ENCODE measurements around the gene TLE4. TPM values are rescaled to one million over a fixed set of nuclear protein-coding genes. Genes with fewer than 3 reads are reported as not detected.

TLE4 gene
- polyA plus RNA-seq, 1 experiment = 154 TPM

- H3K27me3 ChIP-seq (ENCODE audit: control insufficient read depth, insufficient read depth, low read length) = no peaks in the 10 kb centered on the region
- no peaks in the 10 kb centered on the region for H3K36me3 ChIP-seq (ENCODE audit: control insufficient read depth, insufficient read depth, low read length)
- no peak for DNase-seq (ENCODE audit: low read depth)
- ChIA-PET CTCF (interaction anchor here (0.7 to 1.4 kb wide), 2 partner anchors 443 to 1075 kb away, joined by 4 to 5 read pairs; no protein-coding TSS in a partner anchor), POLR2A (interaction anchor here (0.6 to 1.5 kb wide), 9 partner anchors 39 to 1275 kb away, joined by 3 to 7 read pairs (median 4); partner anchors contain the start of gene PSAT1)
- TF ChIP-seq CTCF (IDR thresholded peaks at IDR 0.05; ENCODE audit: insufficient read depth, low read depth, low read length) = no peak
- peak overlapping the region; percentile 87 for H3K4me3 ChIP-seq (ENCODE audit: low read depth, low read length)
Observed at GRCh38 chr9:79572032-79572607, 355 bp downstream of the TLE4 start.

GRCh38 chr9:79572608-79573411 lies 1.0 kb downstream of the TLE4 start:
- POLR2A ChIA-PET = interaction anchor here (0.6 to 1.5 kb wide), 7 partner anchors 44 to 814 kb away, joined by 3 to 7 read pairs (median 6); no protein-coding TSS in a partner anchor
- TF ChIP-seq CTCF (IDR thresholded peaks at IDR 0.05; ENCODE audit: insufficient read depth, low read depth, low read length) = no peak
- no peak for DNase-seq (ENCODE audit: low read depth)
- Histone ChIP-seq H3K4me3 (ENCODE audit: low read depth, low read length) (peak overlapping the region; percentile 87), H3K27me3 (ENCODE audit: control insufficient read depth, insufficient read depth, low read length) (no peaks in the 10 kb centered on the region), H3K36me3 (ENCODE audit: control insufficient read depth, insufficient read depth, low read length) (no peaks in the 10 kb centered on the region)
- CTCF ChIA-PET = interaction anchor here (0.7 to 1.2 kb wide), 2 partner anchors 529 to 1076 kb away, joined by 3 to 4 read pairs; no protein-coding TSS in a partner anchor

- H3K4me3 ChIP-seq (ENCODE audit: low read depth, low read length) = peak overlapping the region; percentile 87
- DNase-seq (ENCODE audit: low read depth) = no peak
- POLR2A ChIA-PET = interaction anchor here (0.6 to 0.7 kb wide), 3 partner anchors 43 to 815 kb away, joined by 3 to 6 read pairs (median 4); no protein-coding TSS in a partner anchor
- TF ChIP-seq CTCF (IDR thresholded peaks at IDR 0.05; ENCODE audit: insufficient read depth, low read depth, low read length) = no peak
- CTCF ChIA-PET = interaction anchor here (1.2 kb wide), 2 partner anchors 10 to 528 kb away, joined by 3 read pairs; no protein-coding TSS in a partner anchor
- no peaks in the 10 kb centered on the region for H3K36me3 ChIP-seq (ENCODE audit: control insufficient read depth, insufficient read depth, low read length)
- H3K27me3 ChIP-seq (ENCODE audit: control insufficient read depth, insufficient read depth, low read length) = no peaks in the 10 kb centered on the region
Observed at GRCh38 chr9:79573412-79573923, 1.7 kb downstream of the TLE4 start.

GRCh38 chr9:79574136-79574535 lies 2.4 kb downstream of the TLE4 start:
- DNase-seq (ENCODE audit: low read depth) = no peak
- ChIA-PET POLR2A (interaction anchor here (0.6 kb wide), 1 partner anchor 444 kb away, joined by 4 read pairs; no protein-coding TSS in a partner anchor), CTCF (interaction anchor here (1.2 kb wide), 2 partner anchors 9 to 527 kb away, joined by 3 read pairs; no protein-coding TSS in a partner anchor)
- TF ChIP-seq CTCF (IDR thresholded peaks at IDR 0.05; ENCODE audit: insufficient read depth, low read depth, low read length) = no peak
- no peaks in the 10 kb centered on the region for H3K36me3 ChIP-seq (ENCODE audit: control insufficient read depth, insufficient read depth, low read length)
- no peaks in the 10 kb centered on the region for H3K27me3 ChIP-seq (ENCODE audit: control insufficient read depth, insufficient read depth, low read length)
- peak overlapping the region; percentile 87 for H3K4me3 ChIP-seq (ENCODE audit: low read depth, low read length)
